Non-pigmented ciliary epithelial cell (primary cell): ENCODE data around the gene CEP41.
A peak's percentile ranks its signal among the peaks of the same experiment; 100 is the strongest.

Source experiments
- DNase-seq: peaks from one replicate; pipeline ENCODE4 v3.0.0-alpha.2; 2010; ENCODE audit warnings: low read depth

The CEP41 gene

DNA sequence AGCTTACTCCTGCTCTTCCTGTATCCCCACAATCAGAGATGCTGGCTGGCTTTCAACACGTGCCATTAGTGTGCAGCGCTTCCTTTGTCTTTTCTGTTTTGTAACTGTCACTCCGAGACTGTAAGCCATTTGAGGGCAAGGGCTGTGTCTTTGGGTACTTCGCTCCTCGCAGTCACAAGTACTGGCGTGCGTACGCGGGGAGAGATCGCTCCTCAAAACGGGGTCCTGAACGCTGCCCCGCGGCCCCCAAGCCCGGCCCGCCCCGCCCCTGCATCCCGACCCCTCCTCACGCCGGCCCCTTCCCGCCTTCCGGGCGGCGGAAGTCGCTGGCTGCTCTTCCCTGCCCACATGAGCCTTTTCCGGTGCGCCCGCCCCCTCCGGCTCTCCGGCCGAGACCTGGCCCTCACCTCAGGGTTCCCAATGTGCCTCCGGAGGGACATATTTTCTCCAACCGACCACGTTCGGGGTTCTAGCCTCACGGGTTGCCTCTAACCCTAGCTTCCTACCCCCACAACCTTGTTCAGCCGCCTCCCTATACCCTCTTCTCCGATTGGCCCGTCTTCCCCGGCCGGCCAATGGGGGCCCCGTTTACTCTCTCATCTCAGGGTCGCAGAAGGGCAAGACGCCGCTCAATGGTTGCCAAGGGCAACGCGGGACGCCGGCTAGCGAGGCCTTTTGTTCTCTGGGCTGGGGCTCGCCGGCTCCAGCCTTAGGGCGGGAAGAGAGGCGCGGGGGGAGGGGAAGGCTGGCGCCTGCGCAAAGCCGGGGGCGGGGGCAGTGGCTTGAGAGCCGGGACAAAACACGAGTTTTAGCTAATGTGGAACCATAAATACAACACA is at the start of gene CEP41:
Gene CEP41 (minus strand): TSS at position 490 of the 839 bp plus-strand sequence. CDS start 50 bp downstream, at position 440.
- peak; percentile 87 for DNase-seq

- DNase-seq = no peak
Measured at GRCh38 chr7:130490311-130490791, 49.5 kb upstream of the CEP41 start.

- DNase-seq = peak; percentile 97
Measured at GRCh38 chr7:130489140-130489983, 48.5 kb upstream of the CEP41 start.

DNA sequence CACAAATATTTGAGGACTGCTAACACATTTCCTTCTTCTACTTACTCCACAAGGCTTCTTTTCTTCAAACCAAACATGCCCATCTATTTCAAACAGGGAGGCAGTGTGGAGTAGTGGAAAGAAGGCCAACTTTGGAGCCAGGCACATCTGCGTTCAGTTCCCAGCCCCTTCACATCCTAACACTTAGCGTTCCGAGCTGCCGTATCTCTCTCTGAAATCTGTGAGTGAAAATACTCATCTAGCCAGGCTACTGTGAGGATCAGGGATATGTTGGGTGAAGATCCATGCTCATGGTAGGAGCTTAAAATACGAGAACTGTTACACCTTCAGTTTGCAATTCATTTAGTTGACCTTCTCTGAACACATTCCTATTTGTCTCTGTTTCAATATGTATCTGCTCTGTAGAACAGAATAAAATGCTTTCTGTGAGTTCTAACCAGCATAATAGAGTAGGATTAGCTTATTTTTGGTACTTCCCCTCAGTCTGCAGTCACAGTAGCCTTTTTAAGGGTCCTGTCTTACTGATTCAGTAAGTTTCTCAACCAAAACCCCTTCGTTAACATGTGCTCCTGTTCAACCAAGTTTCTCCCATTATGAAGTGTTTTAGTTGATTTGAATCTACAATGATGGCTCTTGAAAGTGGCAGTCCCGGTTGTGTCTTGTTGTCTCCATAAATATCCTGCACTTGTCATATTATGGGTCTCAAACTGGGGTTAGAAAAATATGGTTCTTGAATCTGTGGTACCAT is 47.8 kb upstream of the CEP41 start:
- DNase-seq = no peak

GRCh38 chr7:130486954-130487436 is 46.2 kb upstream of the CEP41 start:
- no peak for DNase-seq

DNA sequence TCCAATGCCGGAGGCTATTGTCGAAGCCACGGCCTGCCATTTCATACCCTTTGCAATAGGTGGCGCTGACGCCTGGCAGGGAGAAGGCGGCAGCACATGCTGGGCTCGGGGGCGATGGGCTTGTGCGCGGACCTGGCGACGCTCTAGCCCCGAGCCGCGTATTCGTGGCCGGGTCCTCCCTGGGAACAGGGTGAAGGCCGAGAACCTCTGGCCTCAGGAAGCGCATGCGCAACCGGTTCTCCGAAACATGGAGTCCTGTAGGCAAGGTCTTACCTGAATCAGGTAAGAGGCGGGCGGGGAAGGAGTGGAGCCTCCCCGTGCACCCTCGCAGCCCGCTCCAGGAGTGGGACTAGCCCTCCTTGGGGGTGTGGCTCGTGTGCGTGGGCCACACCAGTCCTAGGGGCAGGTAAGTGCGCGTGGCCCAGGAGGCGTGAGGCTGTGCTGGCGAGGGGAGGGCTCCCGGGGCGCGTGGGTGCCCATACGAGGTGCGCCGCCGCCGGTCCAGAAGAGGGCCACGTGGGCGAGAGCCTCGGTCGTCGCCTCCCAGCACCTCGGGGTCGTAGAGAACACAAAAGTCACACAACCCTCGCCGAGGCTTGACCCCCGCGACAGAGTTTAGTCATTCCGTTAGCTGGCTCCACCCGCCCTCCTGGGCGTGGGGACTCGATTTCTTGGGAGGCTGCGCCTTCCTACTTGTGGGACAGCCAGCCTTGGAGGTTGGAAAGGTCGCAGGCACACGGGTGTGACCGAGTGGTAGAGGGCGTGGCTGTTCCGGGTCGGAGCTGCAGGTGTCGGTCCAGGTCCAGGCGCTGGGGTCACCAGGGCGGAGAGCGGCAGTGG is 45.5 kb upstream of the CEP41 start:
- no peak for DNase-seq

DNA sequence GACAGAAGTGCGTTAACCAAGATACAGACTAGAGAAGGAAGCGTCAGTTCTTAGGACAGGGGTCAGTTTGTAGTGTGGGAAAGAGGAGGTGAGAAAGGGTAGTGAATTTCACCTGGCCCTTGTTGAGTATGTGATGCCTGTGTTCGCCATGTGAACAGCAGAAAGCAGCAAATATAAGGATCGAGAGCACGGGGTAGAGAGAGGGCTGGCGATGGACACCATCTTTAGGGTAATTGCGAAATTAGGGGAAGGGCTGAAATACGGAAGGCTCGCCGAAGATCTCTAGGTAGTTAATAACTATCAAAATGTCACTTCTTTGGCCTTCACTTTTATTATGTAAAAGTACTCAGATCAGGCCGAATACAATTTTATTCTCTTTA is 44.9 kb upstream of the CEP41 start:
- no peak for DNase-seq

- no peak for DNase-seq
Measured at GRCh38 chr7:130483031-130483430, 42.2 kb upstream of the CEP41 start.

DNA sequence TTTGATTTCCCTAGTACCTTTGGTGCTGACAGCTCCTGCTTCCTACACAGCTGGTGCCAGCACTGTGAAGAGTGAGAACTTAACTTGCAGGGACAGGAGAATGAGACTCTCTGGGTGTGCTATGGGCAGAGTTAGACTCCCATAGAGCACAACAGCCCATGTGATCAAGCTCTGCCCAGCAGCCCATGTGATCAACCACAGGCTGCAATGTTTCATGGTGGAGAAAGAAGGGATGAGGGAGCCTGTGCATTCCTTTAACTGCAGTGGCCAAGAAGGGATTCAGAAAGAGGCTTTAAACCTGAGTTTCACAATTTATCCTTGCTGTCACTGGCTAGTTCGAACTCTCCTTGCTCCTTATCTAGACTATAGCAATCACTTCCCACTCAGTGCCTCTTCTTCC is 41.1 kb upstream of the CEP41 start:
- DNase-seq = no peak

DNA sequence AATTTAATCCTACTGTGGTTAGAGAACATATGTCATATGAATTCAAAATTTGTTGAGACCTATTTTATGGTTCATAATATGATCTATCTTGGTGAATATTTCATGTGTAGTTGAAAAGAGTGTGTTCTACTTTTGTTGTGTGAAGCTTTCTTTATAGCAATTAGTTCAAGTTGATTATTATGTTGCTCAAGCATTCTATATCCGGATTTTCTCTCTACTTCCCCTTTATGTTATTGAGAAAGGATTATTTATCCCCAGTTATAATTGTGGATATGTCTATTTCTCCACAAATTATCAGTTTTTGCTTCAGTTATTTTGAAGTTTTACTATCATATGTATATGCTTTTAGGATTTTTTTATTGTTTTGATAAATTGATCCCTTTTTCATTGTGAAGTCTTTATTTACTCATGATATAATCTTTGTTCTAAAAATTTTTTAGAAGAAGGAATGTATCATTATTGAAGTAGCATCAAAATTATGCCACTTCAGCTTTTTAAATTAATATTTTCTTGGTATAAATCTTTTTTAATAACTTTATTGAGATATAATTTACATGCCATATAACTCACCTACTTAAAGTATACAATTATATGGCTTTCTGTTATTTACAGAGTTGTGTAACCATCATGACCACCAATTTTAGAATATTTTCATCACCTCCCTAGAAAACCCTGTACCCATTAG is 39.0 kb upstream of the CEP41 start:
- DNase-seq = no peak

- no peak for DNase-seq
Measured at GRCh38 chr7:130478991-130479390, 38.2 kb upstream of the CEP41 start.

GRCh38 chr7:130476297-130477150 is 35.7 kb upstream of the CEP41 start:
- peak; percentile 64 for DNase-seq

- no peak for DNase-seq
Measured at GRCh38 chr7:130475776-130476175, 35.0 kb upstream of the CEP41 start.

DNA sequence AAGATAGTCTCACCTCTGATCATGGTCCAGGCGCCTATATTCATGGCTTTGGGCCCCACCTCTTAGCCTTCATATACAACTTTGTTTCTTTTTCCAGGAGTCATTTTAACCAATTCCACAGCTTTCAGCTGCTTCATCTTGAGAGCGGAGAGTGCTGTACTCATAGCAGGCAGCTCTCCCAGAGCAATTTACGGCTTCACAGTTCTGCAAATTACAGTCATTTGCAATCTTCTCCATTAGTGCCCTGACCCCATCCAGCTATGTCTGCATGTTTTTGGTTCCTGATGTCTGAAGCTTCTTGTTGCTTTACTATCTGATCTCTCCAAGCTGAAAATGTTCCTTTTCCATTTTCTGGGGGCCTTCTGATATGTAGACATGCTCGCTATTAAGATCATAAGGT is 33.1 kb upstream of the CEP41 start:
- no peak for DNase-seq

- DNase-seq = no peak
Measured at GRCh38 chr7:130473289-130473688, 32.5 kb upstream of the CEP41 start.

DNA sequence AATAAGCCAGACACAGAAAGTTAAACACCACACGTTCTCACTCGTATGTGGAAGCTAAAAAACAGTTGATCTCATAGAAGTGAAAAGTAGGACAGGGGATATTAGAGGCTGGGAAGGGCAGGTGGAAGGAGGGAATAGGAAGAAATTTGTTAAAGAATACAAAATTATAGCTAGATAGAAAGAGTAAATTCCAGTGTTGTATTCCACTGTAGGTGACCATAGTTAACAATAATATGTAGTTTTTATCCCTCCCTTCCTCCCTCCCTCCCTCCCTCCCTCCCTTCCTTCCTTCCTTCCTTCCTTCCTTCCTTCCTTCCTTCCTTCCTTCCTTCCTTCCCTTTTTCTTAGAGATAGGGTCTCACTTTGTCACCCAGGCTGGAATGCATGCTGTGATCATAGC is 31.2 kb upstream of the CEP41 start:
- no peak for DNase-seq

- DNase-seq = no peak
Measured at GRCh38 chr7:130468612-130469011, 27.8 kb upstream of the CEP41 start.

DNA sequence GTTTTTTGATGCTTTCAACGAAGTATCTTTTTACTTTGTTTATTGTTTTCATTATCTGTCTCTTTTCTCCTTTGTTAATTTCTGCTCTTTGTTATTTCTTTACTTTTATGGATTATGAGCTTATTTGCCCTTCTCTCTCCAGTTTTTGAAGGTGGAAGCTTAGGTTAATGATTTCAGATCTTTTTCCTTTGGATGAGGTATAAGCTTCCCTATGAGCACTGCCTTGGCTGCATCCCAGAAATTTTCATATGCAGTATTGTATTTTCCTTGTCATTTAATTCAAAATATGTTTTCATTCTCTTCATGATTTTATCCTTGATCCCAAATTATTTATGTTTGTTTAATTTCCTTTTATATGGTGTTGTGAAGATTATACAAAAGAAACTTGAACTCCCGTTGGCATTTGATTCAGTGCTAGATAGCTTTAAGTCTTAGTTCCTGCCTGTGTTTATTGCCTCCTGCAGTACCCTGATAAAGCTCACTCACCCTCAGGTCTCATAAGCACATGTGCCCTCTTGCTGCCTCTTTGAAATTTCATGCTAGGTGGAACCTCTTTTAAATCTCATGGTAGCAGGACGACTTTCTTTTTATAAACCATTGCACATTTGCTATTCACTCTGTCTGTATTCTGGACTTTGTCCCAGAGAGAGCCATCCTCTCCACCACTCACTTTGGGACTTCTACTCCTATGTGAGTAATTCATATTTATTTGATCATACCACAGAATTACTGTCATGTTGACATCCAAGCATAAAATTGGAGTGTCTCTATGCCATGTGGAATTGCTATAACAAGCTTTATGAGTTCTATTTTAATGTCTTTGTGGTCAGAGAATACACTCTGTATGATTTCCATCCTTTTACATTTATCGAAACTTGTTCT is 23.0 kb upstream of the CEP41 start:
- DNase-seq = no peak

- DNase-seq = no peak
Measured at GRCh38 chr7:130461272-130461671, 20.5 kb upstream of the CEP41 start.
